Germinal center (tissue), 1 donor: ENCODE measurements around the gene TRIOBP.
A peak's percentile ranks its signal among the peaks of the same experiment; 100 is the strongest.

Source experiments
- DNase-seq: peaks from one replicate; pipeline ENCODE4 v3.0.0; 2012; ENCODE audit warnings: mixed read lengths, low spot score

Gene TRIOBP

GRCh38 chr22:37664249-37665101 is 32.4 kb upstream of the TRIOBP start:
- DNase-seq, result no peak

DNA sequence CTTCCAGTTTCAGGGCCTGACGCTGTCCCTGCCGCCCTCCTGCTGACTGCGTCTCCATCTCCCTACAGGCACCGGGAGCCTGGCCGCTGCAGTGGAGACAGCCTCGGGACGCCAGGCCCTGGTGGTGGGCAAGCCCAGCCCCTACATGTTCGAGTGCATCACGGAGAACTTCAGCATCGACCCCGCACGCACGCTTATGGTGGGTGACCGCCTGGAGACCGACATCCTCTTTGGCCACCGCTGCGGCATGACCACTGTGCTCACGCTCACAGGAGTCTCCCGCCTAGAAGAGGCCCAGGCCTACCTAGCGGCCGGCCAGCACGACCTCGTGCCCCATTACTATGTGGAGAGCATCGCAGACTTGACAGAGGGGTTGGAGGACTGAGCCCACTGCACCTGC is 31.4 kb upstream of the TRIOBP start:
- no peak for DNase-seq

DNA sequence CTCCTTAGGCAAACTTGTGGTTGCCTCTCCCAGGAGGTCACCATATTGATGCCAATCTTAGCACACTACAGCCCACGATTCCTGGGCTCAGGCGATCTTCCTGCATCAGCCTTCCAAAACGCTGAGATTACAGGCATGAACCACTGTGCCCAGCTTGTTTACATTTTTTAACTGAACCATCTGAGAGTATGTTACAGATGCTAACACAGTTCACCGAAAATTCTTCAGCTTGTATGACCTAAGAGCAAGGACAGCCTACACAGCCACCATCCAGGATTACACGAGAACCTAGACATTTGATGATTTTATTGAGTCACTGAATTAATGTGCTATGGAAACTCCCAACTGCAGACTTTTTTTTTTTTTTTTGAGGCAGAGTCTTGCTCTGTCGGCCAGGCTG is 27.3 kb upstream of the TRIOBP start:
- no peak for DNase-seq

DNA sequence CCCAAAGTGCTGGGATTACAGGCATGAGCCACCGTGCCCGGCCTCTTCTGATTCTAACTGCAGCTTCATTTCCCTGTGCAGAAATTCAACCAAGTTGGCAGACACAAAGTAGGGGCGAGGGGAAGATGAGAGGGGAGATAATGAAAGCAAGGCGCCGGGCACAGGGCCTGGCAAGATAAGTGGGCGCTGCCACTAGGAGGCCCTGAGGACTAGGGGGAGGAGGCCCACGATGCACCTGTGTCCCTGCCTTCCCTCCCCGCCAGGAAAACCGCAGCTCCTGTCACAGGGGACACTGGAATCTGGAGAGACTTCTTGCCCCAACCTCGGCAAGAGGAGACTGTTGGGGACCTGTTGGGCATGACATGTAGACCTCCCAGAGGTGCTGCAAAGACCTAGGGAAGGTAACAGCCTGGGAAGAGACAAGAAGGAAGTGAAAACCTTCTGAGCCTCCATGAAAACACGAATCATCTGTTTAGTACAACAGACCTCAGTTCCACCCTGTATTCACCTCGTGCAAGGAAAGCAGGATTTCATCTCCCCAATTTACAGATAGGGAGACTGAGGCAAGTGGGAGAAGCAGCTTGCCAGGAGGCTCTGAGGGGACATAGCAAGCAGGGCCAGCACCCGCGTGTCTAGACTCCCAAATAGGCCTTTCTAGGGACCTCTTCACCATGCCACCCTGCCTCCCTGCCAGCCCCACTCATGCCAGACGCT is 24.5 kb upstream of the TRIOBP start:
- DNase-seq, result no peak

- DNase-seq, result no peak
Measured at GRCh38 chr22:37672920-37673455, 23.9 kb upstream of the TRIOBP start.

DNA sequence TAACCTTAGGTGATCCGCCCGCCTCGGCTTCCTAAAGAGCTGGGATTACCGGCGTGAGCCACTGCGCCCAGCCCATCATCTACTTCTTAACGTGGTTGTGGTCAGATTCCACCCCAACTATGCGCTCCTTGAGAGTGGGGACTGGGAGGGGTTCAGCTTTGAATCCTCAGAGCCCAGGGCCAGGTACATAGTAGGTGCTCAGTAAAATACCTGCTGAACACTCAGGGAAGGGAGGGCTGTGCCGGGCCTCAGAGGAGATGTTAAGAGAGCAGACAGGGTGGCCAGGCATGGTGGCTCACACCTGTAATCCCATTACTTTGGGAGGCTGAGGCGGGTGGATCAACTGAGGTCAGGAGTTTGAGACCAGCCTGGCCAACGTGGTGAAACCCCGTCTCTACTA is 22.6 kb upstream of the TRIOBP start:
- no peak for DNase-seq

DNA sequence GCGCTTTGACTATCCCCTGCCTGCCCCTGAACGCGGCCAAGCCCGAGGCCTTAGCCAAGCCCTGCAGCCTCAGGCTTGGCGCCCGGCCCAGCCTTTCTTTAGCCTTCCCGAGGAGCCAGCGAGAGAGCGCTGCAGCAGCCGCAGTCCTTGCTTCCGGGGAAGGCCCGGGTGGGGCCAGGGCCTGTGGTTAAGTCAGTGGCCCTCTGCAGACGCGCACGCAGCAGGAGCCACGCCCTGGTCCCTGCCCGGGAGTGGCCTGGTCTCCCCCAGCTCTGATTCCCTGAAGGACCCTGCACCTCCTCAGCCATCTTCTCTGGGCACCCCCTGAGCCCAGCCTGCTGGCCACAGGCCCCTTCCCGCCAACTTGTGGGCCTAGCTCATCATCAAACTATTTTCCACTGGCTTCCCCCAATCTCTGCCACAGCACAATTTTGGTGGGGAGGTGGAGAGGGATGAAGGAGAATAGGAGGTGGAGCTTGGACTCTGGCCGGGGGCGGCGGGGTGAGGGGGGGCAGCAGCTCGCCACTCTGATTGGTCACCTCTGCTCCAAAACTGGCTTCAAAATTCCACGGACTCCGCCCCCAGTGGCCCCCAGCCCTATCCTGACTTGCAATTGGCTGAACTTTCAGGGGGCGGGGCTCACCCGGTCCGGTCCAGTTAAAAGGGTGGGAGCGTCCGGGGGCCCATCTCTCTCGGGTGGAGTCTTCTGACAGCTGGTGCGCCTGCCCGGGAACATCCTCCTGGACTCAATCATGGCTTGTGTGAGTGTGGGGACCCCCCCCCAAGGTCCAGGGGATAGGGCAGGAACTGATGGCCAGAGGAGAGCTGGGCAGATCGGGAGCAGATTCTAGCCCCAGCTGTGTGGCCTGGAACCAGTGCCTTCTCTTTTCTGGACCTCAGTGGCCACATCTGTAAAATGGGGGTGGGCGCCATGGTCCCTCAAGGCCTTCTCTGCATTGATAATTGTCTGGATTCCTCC is 21.6 kb upstream of the TRIOBP start, which contains the start of gene LGALS1:
TSS of gene LGALS1 (plus strand) at position 686 of the 979 bp plus-strand sequence. CDS start at position 753, 67 bp downstream.
- peak; percentile 27 for DNase-seq

DNA sequence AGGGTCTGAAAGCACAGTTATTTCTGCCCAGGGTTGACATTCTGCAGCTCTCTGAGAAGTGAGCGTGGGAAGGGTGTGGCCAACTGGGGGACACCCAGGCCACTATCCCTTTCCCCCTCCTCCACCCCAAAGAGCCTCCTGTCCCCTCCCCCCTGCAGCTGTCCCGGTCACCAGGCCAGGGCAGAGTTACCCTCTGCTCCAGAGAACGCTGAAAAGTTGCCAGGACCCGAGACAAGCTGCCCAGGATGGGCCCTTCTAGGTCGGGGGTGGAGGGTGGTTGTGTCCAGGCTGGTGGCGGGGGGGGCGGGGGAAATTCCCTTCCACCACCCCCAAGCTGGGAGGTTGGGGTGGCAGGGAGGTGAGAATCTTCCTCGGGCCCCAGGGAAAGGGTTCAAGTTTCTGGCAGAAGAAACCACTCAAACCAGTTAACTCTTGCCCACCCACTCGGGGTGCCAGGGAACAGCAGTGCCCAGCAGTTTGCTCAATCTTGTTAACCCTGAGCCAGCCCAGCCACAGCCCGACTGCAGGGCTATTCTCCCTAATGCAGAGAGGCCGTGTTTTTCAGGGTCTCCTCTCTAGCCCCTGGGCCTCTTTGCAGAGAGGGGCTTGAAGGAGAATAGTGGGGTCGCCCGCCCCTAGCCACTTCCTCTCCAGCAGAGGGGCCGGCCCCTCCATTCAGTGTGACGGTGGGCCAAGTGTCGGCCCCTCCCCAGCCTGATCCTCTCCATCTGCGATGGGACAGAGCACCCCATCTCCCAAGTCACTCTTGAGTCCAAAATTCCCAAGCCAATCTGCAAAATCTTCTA is 20.7 kb upstream of the TRIOBP start:
- no peak for DNase-seq

- DNase-seq, result peak; percentile 81
Measured at GRCh38 chr22:37676736-37677492, 19.9 kb upstream of the TRIOBP start.

DNA sequence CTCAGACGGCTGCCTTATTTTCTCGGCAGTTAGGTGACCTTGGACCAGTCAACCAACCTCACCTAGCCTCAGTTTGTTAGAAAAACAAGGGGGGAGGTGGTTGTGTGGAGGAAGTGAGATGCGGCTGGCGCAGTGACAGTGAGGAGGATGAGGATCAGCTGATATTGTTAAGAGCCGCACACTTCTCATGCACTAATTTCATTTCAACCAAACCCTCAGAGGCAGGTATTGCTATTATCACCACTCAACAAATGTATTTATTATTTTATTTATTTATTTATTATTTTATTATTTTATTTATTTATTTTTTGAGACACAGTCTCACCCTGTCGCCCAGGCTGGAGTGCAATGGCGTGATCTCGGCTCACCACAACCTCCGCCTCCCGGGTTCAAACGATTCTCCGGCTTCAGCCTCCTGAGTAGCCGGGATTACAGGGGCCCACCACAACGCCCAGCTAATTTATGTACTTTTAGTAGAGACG is 19.3 kb upstream of the TRIOBP start:
- no peak for DNase-seq

DNA sequence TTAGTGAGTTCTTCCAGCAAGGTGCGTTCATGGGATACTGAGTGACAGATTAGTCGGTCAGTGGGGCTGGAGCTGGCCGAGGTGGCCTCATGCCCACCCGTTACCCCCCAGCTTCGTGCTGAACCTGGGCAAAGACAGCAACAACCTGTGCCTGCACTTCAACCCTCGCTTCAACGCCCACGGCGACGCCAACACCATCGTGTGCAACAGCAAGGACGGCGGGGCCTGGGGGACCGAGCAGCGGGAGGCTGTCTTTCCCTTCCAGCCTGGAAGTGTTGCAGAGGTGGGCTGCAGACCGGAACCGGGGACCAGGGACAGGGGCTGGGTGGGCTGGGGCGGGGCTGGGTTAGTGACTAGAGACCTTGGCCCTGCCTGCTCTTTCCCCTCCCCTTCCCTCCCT is 18.5 kb upstream of the TRIOBP start:
- DNase-seq, result no peak

GRCh38 chr22:37679670-37680069 is 17.2 kb upstream of the TRIOBP start:
- no peak for DNase-seq

DNA sequence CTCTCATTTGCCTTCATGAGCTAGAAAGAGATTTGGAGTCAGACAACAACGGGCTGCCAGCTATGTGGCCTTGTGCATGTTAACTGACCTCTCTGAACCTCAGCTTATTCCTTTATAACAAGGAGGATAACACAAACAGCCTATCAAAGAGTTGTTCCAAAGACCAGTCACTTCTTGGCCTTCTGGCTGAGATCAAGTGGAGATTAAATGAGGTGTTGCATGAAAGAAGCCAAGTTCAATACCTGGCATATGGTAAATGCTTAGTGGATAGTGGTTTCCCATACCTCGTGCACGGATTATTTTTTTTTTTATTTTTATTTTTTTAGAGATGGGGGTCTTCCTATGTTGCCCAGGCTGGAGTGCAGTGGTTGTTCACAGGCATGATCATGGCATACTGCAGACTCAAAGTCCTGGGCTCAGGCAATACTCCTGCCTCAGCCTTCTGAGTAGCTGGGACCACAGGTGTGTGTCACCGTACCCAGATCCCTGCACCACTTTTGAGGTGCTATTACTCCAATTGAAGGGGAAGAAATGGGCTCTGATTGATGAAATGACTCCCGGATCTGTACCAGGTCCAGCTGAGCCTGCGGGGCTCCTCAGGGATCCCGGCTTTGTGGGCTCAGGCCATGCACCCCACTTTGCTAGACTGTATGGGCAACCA is 16.5 kb upstream of the TRIOBP start:
- DNase-seq, result no peak

GRCh38 chr22:37681001-37681424 is 15.8 kb upstream of the TRIOBP start:
- no peak for DNase-seq

DNA sequence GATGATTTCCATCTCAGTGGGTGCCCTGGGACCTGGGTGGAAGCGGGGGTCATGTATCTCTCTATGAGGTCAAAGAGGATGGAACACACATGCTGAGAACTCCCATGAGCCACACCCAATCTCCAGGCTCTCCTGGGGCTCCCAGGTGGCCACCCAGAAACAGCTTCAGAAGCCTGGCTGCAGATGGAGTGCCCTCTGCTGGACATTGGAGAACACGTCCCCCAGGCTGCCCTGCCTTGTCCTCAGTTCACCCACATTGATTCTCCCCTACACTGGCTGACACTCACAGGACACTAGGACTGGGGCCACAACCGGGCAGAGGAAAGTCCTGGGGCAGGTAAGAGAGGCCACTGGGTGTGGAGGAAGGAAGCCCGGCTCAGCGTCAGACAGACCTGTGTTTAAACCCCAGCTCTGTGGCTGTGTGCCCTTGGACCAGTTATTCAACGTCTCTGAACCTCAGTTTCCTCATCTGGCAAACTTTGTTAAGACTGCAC is 15.2 kb upstream of the TRIOBP start:
- peak; percentile 71 for DNase-seq

GRCh38 chr22:37684803-37685615 is 11.8 kb upstream of the TRIOBP start:
- no peak for DNase-seq

- DNase-seq, result peak; percentile 78
Measured at GRCh38 chr22:37686002-37686982, 10.6 kb upstream of the TRIOBP start, which contains the start of gene NOL12. Gene NOL12 (plus strand): TSS chr22:37686343. CDS start chr22:37686393, 50 bp downstream.
